ES-I3 (cell line): Measurements from ENCODE around the gene SLC33A1.

Experiments used
- H3K36me3 ChIP-seq: 2 replicates; pipeline ENCODE4 v1.6.1; 2013; ENCODE audit warnings: mild to moderate bottlenecking, low read length, control low read depth, moderate library complexity; ENCODE audit not compliant: insufficient read depth
- H3K4me1 ChIP-seq: 2 replicates; pipeline ENCODE4 v1.6.1; 2013; ENCODE audit warnings: mild to moderate bottlenecking, control low read depth, low read length; ENCODE audit not compliant: insufficient read depth
- H3K9ac ChIP-seq: 2 replicates; pipeline ENCODE4 v1.6.1; 2013; ENCODE audit warnings: low read depth, mild to moderate bottlenecking, low read length, moderate library complexity
- H3K9me3 ChIP-seq: 2 replicates; pipeline ENCODE4 v1.6.1; 2013; ENCODE audit warnings: mild to moderate bottlenecking, low read length, moderate library complexity; ENCODE audit not compliant: control insufficient read depth, insufficient read depth

The SLC33A1 gene

GRCh38 chr3:155790272-155790925 lies 63.8 kb downstream of the SLC33A1 start:
- H3K36me3 ChIP-seq = no peaks in the 10 kb centered on the region
- H3K9me3 ChIP-seq = no peaks in the 10 kb centered on the region
- peaks cover 12% of the 10 kb centered on the region for H3K4me1 ChIP-seq
- H3K9ac ChIP-seq = no peak overlapping the region

- peaks cover 6% of the 10 kb centered on the region for H3K4me1 ChIP-seq
- no peaks in the 10 kb centered on the region; the same call in 1 of the 2 replicates for H3K9me3 ChIP-seq
- no peaks in the 10 kb centered on the region for H3K36me3 ChIP-seq
- no peak overlapping the region for H3K9ac ChIP-seq
These were observed 68.4 kb downstream of the SLC33A1 start for GRCh38 chr3:155785662-155786295.

GRCh38 chr3:155782390-155782953 lies 71.8 kb downstream of the SLC33A1 start:
- H3K9me3 ChIP-seq = no peaks in the 10 kb centered on the region; the same call in 1 of the 2 replicates
- no peaks in the 10 kb centered on the region for H3K36me3 ChIP-seq
- no peaks in the 10 kb centered on the region for H3K4me1 ChIP-seq
- no peak overlapping the region for H3K9ac ChIP-seq

GRCh38 chr3:155780291-155780690 lies 73.9 kb downstream of the SLC33A1 start:
- Histone ChIP-seq H3K9ac (no peak overlapping the region), H3K36me3 (no peaks in the 10 kb centered on the region), H3K9me3 (no peaks in the 10 kb centered on the region; the same call in 1 of the 2 replicates), H3K4me1 (no peaks in the 10 kb centered on the region)

- Histone ChIP-seq H3K36me3 (no peaks in the 10 kb centered on the region), H3K4me1 (no peaks in the 10 kb centered on the region), H3K9ac (no peak overlapping the region), H3K9me3 (no peaks in the 10 kb centered on the region; the same call in 1 of the 2 replicates)
These were observed 75.8 kb downstream of the SLC33A1 start for GRCh38 chr3:155778462-155778861.

- no peaks in the 10 kb centered on the region for H3K36me3 ChIP-seq
- H3K9me3 ChIP-seq = peaks cover 3% of the 10 kb centered on the region; the same call in 1 of the 2 replicates
- H3K9ac ChIP-seq = no peak overlapping the region
- H3K4me1 ChIP-seq = no peaks in the 10 kb centered on the region
These were observed 81.4 kb downstream of the SLC33A1 start for GRCh38 chr3:155772801-155773200.

GRCh38 chr3:155771126-155771525 lies 83.1 kb downstream of the SLC33A1 start:
- Histone ChIP-seq H3K4me1 (no peaks in the 10 kb centered on the region), H3K9me3 (peaks cover 3% of the 10 kb centered on the region; the same call in 1 of the 2 replicates), H3K9ac (no peak overlapping the region), H3K36me3 (no peaks in the 10 kb centered on the region)
